B cell (primary cell): Measurements from ENCODE around the gene FCF1.

Experiments used
- CTCF ChIP-seq: fragments of 200-600 bp; IDR thresholded peaks from one replicate; pipeline ENCODE4 v1.8.0; 2022; ENCODE audit warnings: antibody characterized with exemption, mild to moderate bottlenecking
- EZH2 ChIP-seq: IDR thresholded peaks from 2 replicates; pipeline ENCODE4 v1.6.1; 2012; ENCODE audit warnings: borderline replicate concordance, low read depth, mild to moderate bottlenecking, moderate library complexity, low read length; ENCODE audit not compliant: insufficient read depth, poor library complexity, severe bottlenecking

- TF ChIP-seq CTCF (no peak), EZH2 (no peak)
Observed at GRCh38 chr14:74703043-74703442, 9.9 kb upstream of the FCF1 start.
